ENCODE data around the gene LHFPL2.

DNA sequence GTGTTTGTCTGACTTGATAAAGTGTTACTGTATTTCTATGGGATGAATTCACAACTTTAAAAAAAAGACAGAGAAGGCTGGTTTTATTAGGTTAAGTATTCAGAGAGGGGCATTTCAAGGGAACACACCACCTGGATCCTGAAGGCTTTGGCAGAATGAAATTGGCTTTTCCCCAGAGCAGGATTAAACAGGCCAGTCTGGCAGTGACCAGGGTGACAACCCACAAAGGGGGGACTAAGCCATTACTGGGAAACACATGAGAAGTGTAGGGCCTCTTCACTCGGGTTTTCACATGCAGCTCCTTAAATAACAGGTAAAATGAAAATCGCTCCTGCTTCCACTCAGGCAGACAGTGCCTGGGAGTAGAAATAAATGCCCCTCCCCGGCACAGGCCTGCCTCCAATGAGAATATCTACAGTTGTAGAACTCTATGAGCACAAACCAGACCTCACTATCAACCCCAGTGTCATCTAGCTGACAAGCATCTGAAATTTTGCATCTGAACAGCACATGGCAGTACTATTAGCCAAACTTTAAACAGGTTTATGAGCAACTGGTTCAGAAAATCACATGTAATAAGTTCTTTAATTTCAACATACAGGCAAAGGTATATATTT lies 85.8 kb downstream of the LHFPL2 start:
- TF ChIP-seq, protein P1, sequence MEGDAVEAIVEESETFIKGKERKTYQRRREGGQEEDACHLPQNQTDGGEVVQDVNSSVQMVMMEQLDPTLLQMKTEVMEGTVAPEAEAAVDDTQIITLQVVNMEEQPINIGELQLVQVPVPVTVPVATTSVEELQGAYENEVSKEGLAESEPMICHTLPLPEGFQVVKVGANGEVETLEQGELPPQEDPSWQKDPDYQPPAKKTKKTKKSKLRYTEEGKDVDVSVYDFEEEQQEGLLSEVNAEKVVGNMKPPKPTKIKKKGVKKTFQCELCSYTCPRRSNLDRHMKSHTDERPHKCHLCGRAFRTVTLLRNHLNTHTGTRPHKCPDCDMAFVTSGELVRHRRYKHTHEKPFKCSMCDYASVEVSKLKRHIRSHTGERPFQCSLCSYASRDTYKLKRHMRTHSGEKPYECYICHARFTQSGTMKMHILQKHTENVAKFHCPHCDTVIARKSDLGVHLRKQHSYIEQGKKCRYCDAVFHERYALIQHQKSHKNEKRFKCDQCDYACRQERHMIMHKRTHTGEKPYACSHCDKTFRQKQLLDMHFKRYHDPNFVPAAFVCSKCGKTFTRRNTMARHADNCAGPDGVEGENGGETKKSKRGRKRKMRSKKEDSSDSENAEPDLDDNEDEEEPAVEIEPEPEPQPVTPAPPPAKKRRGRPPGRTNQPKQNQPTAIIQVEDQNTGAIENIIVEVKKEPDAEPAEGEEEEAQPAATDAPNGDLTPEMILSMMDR (IDR thresholded peaks at IDR 0.05) = no peak
- TF ChIP-seq POLR2A (IDR thresholded peaks at IDR 0.05) = no peak
- no peak for TF ChIP-seq POLR2AphosphoS5 (IDR thresholded peaks at IDR 0.05)

Data from transverse colon (tissue), 4 donors.